Lung (tissue), 12 donors: ENCODE measurements around the gene B3GNT7. TPM values are rescaled to one million over a fixed set of nuclear protein-coding genes. Genes with fewer than 3 reads are reported as not detected.

Source experiments
- ATAC-seq: fragments of 200-7000 bp; cut with Tn5 transposase; one replicate; pipeline ENCODE4 v1.9.1; 2020; ENCODE audit warnings: moderate number of reproducible peaks; ENCODE audit not compliant: insufficient read depth, low FRiP score
- DNase-seq, 3 donors: peaks; one replicate each; pipeline ENCODE4 v3.0.0-alpha.2; 2013 to 2017
- H3K27ac ChIP-seq, 2 donors: one replicate each; pipeline ENCODE4 v1.5.1; 2013; ENCODE audit warnings: mild to moderate bottlenecking in 2 of 2, moderate library complexity in 2 of 2, control low read depth in 1 of 2, inconsistent platforms in 1 of 2, low read depth in 1 of 2, low read length in 1 of 2
- H3K27me3 ChIP-seq, 3 donors: one replicate each; pipeline ENCODE4 v1.5.1; 2013; ENCODE audit warnings: low read length in 2 of 3; ENCODE audit not compliant: control insufficient read depth in 3 of 3, insufficient read depth in 3 of 3
- H3K36me3 ChIP-seq, 4 donors: one replicate each; pipeline ENCODE4 v1.5.1; 2013; ENCODE audit warnings: low read length in 4 of 4, mild to moderate bottlenecking in 1 of 4, moderate library complexity in 1 of 4; ENCODE audit not compliant: control insufficient read depth in 4 of 4, insufficient read depth in 4 of 4
- H3K4me1 ChIP-seq, 5 donors: one replicate each; pipeline ENCODE4 v1.5.1; 2013; ENCODE audit warnings: low read length in 5 of 5, mild to moderate bottlenecking in 2 of 5, moderate library complexity in 1 of 5; ENCODE audit not compliant: control insufficient read depth in 5 of 5, insufficient read depth in 5 of 5
- H3K4me3 ChIP-seq: one replicate; pipeline ENCODE4 v1.5.1; 2013; ENCODE audit warnings: mild to moderate bottlenecking, control low read depth, moderate library complexity
- H3K9ac ChIP-seq, 2 donors: one replicate each; pipeline ENCODE4 v1.5.1; 2013; ENCODE audit warnings: low read length in 2 of 2, control low read depth in 1 of 2; ENCODE audit not compliant: insufficient read depth in 1 of 2
- H3K9me3 ChIP-seq, 4 donors: one replicate each; pipeline ENCODE4 v1.5.1; 2013; ENCODE audit warnings: low read length in 3 of 4, mild to moderate bottlenecking in 1 of 4, moderate library complexity in 1 of 4; ENCODE audit not compliant: control insufficient read depth in 4 of 4, insufficient read depth in 3 of 4
- CTCF ChIP-seq: IDR thresholded peaks from 2 replicates; pipeline ENCODE4 v1.5.1; 2012; ENCODE audit warnings: mild to moderate bottlenecking; ENCODE audit errors: control extremely low read depth, extremely low read depth
- WGBS, 2 donors: extraction: QIAGEN DNeasy Blood & Tissue Kit; methylation state at CpG; one replicate each; pipeline ENCODE4 v1.1.7; 2013; 5-methylcytosine and 5-hydroxymethylcytosine counted together
- polyA plus RNA-seq, 2 donors: library from polyadenylated mRNA; stranded (reverse); fragments of 200-250 nt; gene quantifications; one replicate each; pipeline ENCODE4 v1.2.1, GENCODE V29; 2013
- total RNA-seq, 2 donors: library from RNA; depleted of rRNA in 1 of 2; stranded (reverse); fragments of >200 nt in 1 of 2; gene quantifications; one replicate each; pipeline ENCODE4 v1.2.1, GENCODE V29; 2014 to 2021
- donor health status: control.
- donor health status: control.
- donor health status: Bipolar disorder and iron deficiency.
- donor health status: healthy.
- donor health status: DM: yes; HTN: yes; CAD: no.

B3GNT7 gene
- total and polyA plus RNA-seq, 4 donors = 18.9 to 73.7 (median 27.5) TPM

- TF ChIP-seq CTCF = no peak
- Histone ChIP-seq H3K9ac (no peak overlapping the region), H3K4me1 (peaks cover 0 to 12% (median 3%) of the 10 kb centered on the region in 5 donors), H3K36me3 (no peaks in the 10 kb centered on the region), H3K4me3 (no peak overlapping the region), H3K27me3 (peaks cover 0 to 7% (median 0%) of the 10 kb centered on the region in 3 donors), H3K9me3 (peaks cover 0 to 6% (median 0%) of the 10 kb centered on the region in 4 donors), H3K27ac (no peak overlapping the region)
- ATAC-seq = no peak
- no peak for DNase-seq
- WGBS, 2 donors = 73 to 83% methylated on average over 15 of the region's 15 CpGs
Measured at GRCh38 chr2:231413921-231414476, 18.5 kb downstream of the B3GNT7 start.

GRCh38 chr2:231415029-231415428 is 19.5 kb downstream of the B3GNT7 start:
- Histone ChIP-seq H3K9me3 (peaks cover 0 to 3% (median 0%) of the 10 kb centered on the region in 4 donors), H3K4me3 (no peak overlapping the region), H3K9ac (no peak overlapping the region), H3K27me3 (peaks cover 0 to 7% (median 0%) of the 10 kb centered on the region in 3 donors), H3K27ac (no peak overlapping the region), H3K4me1 (peaks cover 0 to 12% (median 3%) of the 10 kb centered on the region in 5 donors), H3K36me3 (no peaks in the 10 kb centered on the region)
- DNase-seq (no peak), ATAC-seq (no peak)
- no peak for TF ChIP-seq CTCF

GRCh38 chr2:231418820-231419640 is 23.5 kb downstream of the B3GNT7 start:
- Histone ChIP-seq H3K36me3 (no peaks in the 10 kb centered on the region), H3K4me1 (peaks cover 0 to 5% (median 0%) of the 10 kb centered on the region in 5 donors), H3K27ac (no peak overlapping the region), H3K9me3 (no peaks in the 10 kb centered on the region), H3K9ac (no peak overlapping the region), H3K4me3 (no peak overlapping the region), H3K27me3 (no peaks in the 10 kb centered on the region)
- 83 to 91% methylated on average over 26 of the region's 26 CpGs for WGBS, 2 donors
- no peak for TF ChIP-seq CTCF
- DNase-seq (no peak), ATAC-seq (no peak)
